Muscle layer of colon (tissue), 2 donors: ENCODE results near the gene ZC3H18.

Source experiments
- H3K27ac ChIP-seq: one replicate; pipeline ENCODE4 v1.7.0; 2013; ENCODE audit warnings: low read depth, mild to moderate bottlenecking, low read length, moderate library complexity
- H3K27me3 ChIP-seq, 2 donors: one replicate each; pipeline ENCODE4 v1.7.0; 2013; ENCODE audit warnings: low read length in 2 of 2, mild to moderate bottlenecking in 2 of 2; ENCODE audit not compliant: insufficient read depth in 2 of 2, control insufficient read depth in 1 of 2
- H3K36me3 ChIP-seq: one replicate; pipeline ENCODE4 v1.7.0; 2013; ENCODE audit warnings: mild to moderate bottlenecking, low read length; ENCODE audit not compliant: insufficient read depth
- H3K4me1 ChIP-seq: one replicate; pipeline ENCODE4 v1.7.0; 2013; ENCODE audit warnings: mild to moderate bottlenecking, low read length; ENCODE audit not compliant: insufficient read depth
- H3K4me3 ChIP-seq, 2 donors: one replicate each; pipeline ENCODE4 v1.7.0; 2013; ENCODE audit warnings: low read length in 2 of 2, low read depth in 1 of 2, mild to moderate bottlenecking in 1 of 2, moderate library complexity in 1 of 2
- H3K9ac ChIP-seq: one replicate; pipeline ENCODE4 v1.7.0; 2013; ENCODE audit warnings: low read length
- H3K9me3 ChIP-seq: one replicate; pipeline ENCODE4 v1.7.0; 2013; ENCODE audit warnings: mild to moderate bottlenecking, low read length
- donor health status: abdominal sarcoma.
- donor health status: Adenocarcinoma of cecum.

The ZC3H18 gene

GRCh38 chr16:88534638-88535190, 35.5 kb upstream of the ZC3H18 start:
- Histone ChIP-seq H3K36me3 (no peaks in the 10 kb centered on the region), H3K27ac (no peak overlapping the region), H3K4me1 (peaks cover 17% of the 10 kb centered on the region), H3K9me3 (no peaks in the 10 kb centered on the region), H3K27me3 (peaks cover 0 to 8% of the 10 kb centered on the region in 2 donors), H3K9ac (no peak overlapping the region), H3K4me3 (peak overlapping the region; percentile 28 to 47)

- H3K4me1 ChIP-seq: peaks cover 17% of the 10 kb centered on the region
- H3K27ac ChIP-seq: no peak overlapping the region
- peak overlapping the region; percentile 36 to 47 for H3K4me3 ChIP-seq
- H3K9ac ChIP-seq: no peak overlapping the region
- H3K27me3 ChIP-seq: peaks cover 0 to 14% of the 10 kb centered on the region in 2 donors
- H3K36me3 ChIP-seq: no peaks in the 10 kb centered on the region
- no peaks in the 10 kb centered on the region for H3K9me3 ChIP-seq
Measured at GRCh38 chr16:88535191-88535856, 34.9 kb upstream of the ZC3H18 start.

GRCh38 chr16:88535857-88536222, 34.4 kb upstream of the ZC3H18 start:
- no peaks in the 10 kb centered on the region for H3K9me3 ChIP-seq
- peaks cover 0 to 19% of the 10 kb centered on the region in 2 donors for H3K27me3 ChIP-seq
- H3K9ac ChIP-seq: no peak overlapping the region
- H3K36me3 ChIP-seq: no peaks in the 10 kb centered on the region
- H3K4me3 ChIP-seq: no peak overlapping the region
- H3K27ac ChIP-seq: no peak overlapping the region
- peaks cover 17% of the 10 kb centered on the region for H3K4me1 ChIP-seq

GRCh38 chr16:88536510-88536909, 33.7 kb upstream of the ZC3H18 start:
- Histone ChIP-seq H3K9me3 (no peaks in the 10 kb centered on the region), H3K27me3 (peaks cover 0 to 22% of the 10 kb centered on the region in 2 donors), H3K4me3 (no peak overlapping the region), H3K4me1 (peaks cover 17% of the 10 kb centered on the region), H3K9ac (no peak overlapping the region), H3K27ac (no peak overlapping the region), H3K36me3 (no peaks in the 10 kb centered on the region)

- no peak overlapping the region for H3K27ac ChIP-seq
- H3K36me3 ChIP-seq: no peaks in the 10 kb centered on the region
- H3K4me1 ChIP-seq: peaks cover 16% of the 10 kb centered on the region
- no peak overlapping the region for H3K4me3 ChIP-seq
- H3K27me3 ChIP-seq: peaks cover 0 to 22% of the 10 kb centered on the region in 2 donors
- no peaks in the 10 kb centered on the region for H3K9me3 ChIP-seq
- H3K9ac ChIP-seq: no peak overlapping the region
Measured at GRCh38 chr16:88536971-88537751, 33.0 kb upstream of the ZC3H18 start.

GRCh38 chr16:88537859-88538258, 32.3 kb upstream of the ZC3H18 start:
- H3K4me3 ChIP-seq: no peak overlapping the region
- no peaks in the 10 kb centered on the region for H3K9me3 ChIP-seq
- H3K27me3 ChIP-seq: peaks cover 0 to 22% of the 10 kb centered on the region in 2 donors
- H3K36me3 ChIP-seq: no peaks in the 10 kb centered on the region
- H3K4me1 ChIP-seq: peaks cover 10% of the 10 kb centered on the region
- H3K27ac ChIP-seq: no peak overlapping the region
- H3K9ac ChIP-seq: no peak overlapping the region

- Histone ChIP-seq H3K27me3 (peaks cover 0 to 22% of the 10 kb centered on the region in 2 donors), H3K36me3 (no peaks in the 10 kb centered on the region), H3K4me1 (peaks cover 8% of the 10 kb centered on the region), H3K9ac (no peak overlapping the region), H3K4me3 (no peak overlapping the region), H3K27ac (no peak overlapping the region), H3K9me3 (no peaks in the 10 kb centered on the region)
Measured at GRCh38 chr16:88538366-88539060, 31.7 kb upstream of the ZC3H18 start.

GRCh38 chr16:88539261-88539651, 30.9 kb upstream of the ZC3H18 start:
- Histone ChIP-seq H3K4me1 (peaks cover 8% of the 10 kb centered on the region), H3K27me3 (peaks cover 0 to 22% of the 10 kb centered on the region in 2 donors), H3K36me3 (no peaks in the 10 kb centered on the region), H3K4me3 (no peak overlapping the region), H3K27ac (no peak overlapping the region), H3K9me3 (no peaks in the 10 kb centered on the region), H3K9ac (no peak overlapping the region)

GRCh38 chr16:88539652-88540345, 30.4 kb upstream of the ZC3H18 start:
- Histone ChIP-seq H3K4me3 (no peak overlapping the region), H3K36me3 (no peaks in the 10 kb centered on the region), H3K4me1 (peaks cover 8% of the 10 kb centered on the region), H3K9me3 (no peaks in the 10 kb centered on the region), H3K27ac (no peak overlapping the region), H3K9ac (no peak overlapping the region), H3K27me3 (peaks cover 0 to 22% of the 10 kb centered on the region in 2 donors)

- Histone ChIP-seq H3K4me1 (peaks cover 2% of the 10 kb centered on the region), H3K27me3 (peaks cover 0 to 22% of the 10 kb centered on the region in 2 donors), H3K9ac (no peak overlapping the region), H3K4me3 (no peak overlapping the region), H3K27ac (no peak overlapping the region), H3K9me3 (no peaks in the 10 kb centered on the region), H3K36me3 (no peaks in the 10 kb centered on the region)
Measured at GRCh38 chr16:88540346-88540977, 29.7 kb upstream of the ZC3H18 start.
